Ishikawa (cell line): ENCODE results near the gene ZNF536.

ENCODE experiments used
- CEBPB ChIP-seq: IDR thresholded peaks from 2 replicates; pipeline ENCODE4 v1.6.1; 2012
- CREB1 ChIP-seq: IDR thresholded peaks from 2 replicates; pipeline ENCODE4 v1.6.1; 2012; ENCODE audit warnings: low read depth
- EGR1 ChIP-seq: IDR thresholded peaks from 2 replicates; pipeline ENCODE4 v1.6.1; 2012
- EP300 ChIP-seq: IDR thresholded peaks from 2 replicates; pipeline ENCODE4 v1.6.1; 2012; ENCODE audit warnings: borderline replicate concordance
- FOXM1 ChIP-seq: IDR thresholded peaks from 2 replicates; pipeline ENCODE4 v1.6.1; 2012; ENCODE audit warnings: low read depth, borderline replicate concordance
- NFIC ChIP-seq: IDR thresholded peaks from 2 replicates; pipeline ENCODE4 v1.6.1; 2012
- RAD21 ChIP-seq: IDR thresholded peaks from 2 replicates; pipeline ENCODE4 v1.6.1; 2012; ENCODE audit warnings: low read depth
- TAF1 ChIP-seq: IDR thresholded peaks from 2 replicates; pipeline ENCODE4 v1.6.1; 2012; ENCODE audit warnings: low read depth, mild to moderate bottlenecking
- TCF12 ChIP-seq: IDR thresholded peaks from 2 replicates; pipeline ENCODE4 v1.6.1; 2012; ENCODE audit warnings: low read depth
- TEAD4 ChIP-seq: IDR thresholded peaks from 2 replicates; pipeline ENCODE4 v1.6.1; 2012
- YY1 ChIP-seq: IDR thresholded peaks from 2 replicates; pipeline ENCODE4 v1.6.1; 2012; ENCODE audit warnings: low read depth
- ZBTB7A ChIP-seq: IDR thresholded peaks from 2 replicates; pipeline ENCODE4 v1.6.1; 2012; ENCODE audit warnings: low read depth
- TF ChIP-seq, protein P1 (sequence below): IDR thresholded peaks from 2 replicates; pipeline ENCODE4 v1.6.1; 2012; ENCODE audit warnings: low read depth, mild to moderate bottlenecking
- TF ChIP-seq, protein P2 (sequence below): IDR thresholded peaks from 2 replicates; pipeline ENCODE4 v1.6.1; 2012
- TF ChIP-seq, protein P3 (sequence below): IDR thresholded peaks from 2 replicates; pipeline ENCODE4 v1.6.1; 2012

The ZNF536 gene

DNA sequence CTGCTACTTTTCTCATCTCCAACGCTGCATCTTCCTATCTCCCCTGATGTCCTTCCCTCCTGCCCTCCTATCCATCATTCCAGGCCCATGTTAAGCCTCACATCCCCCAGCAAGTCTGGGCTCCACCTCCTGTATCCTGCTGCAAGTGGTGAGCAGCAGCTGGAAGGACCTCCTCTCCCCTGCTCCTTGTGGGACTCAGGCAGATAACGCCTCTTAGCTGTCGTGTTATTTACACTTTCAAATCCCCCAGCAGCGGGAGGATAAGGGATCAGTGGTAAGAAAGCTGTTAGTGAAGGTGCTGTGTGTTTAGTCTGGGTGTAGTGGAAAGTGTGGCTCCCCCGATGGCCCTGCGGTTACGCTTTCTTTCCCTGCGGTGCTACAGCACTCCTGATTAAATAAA lies 211.9 kb downstream of the ZNF536 start:
- TF ChIP-seq EP300 (no peak), RAD21 (no peak), NFIC (no peak), TAF1 (no peak), CREB1 (no peak), FOXM1 (no peak), TEAD4 (no peak)
- TF ChIP-seq, protein P1, sequence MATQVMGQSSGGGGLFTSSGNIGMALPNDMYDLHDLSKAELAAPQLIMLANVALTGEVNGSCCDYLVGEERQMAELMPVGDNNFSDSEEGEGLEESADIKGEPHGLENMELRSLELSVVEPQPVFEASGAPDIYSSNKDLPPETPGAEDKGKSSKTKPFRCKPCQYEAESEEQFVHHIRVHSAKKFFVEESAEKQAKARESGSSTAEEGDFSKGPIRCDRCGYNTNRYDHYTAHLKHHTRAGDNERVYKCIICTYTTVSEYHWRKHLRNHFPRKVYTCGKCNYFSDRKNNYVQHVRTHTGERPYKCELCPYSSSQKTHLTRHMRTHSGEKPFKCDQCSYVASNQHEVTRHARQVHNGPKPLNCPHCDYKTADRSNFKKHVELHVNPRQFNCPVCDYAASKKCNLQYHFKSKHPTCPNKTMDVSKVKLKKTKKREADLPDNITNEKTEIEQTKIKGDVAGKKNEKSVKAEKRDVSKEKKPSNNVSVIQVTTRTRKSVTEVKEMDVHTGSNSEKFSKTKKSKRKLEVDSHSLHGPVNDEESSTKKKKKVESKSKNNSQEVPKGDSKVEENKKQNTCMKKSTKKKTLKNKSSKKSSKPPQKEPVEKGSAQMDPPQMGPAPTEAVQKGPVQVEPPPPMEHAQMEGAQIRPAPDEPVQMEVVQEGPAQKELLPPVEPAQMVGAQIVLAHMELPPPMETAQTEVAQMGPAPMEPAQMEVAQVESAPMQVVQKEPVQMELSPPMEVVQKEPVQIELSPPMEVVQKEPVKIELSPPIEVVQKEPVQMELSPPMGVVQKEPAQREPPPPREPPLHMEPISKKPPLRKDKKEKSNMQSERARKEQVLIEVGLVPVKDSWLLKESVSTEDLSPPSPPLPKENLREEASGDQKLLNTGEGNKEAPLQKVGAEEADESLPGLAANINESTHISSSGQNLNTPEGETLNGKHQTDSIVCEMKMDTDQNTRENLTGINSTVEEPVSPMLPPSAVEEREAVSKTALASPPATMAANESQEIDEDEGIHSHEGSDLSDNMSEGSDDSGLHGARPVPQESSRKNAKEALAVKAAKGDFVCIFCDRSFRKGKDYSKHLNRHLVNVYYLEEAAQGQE = no peak

DNA sequence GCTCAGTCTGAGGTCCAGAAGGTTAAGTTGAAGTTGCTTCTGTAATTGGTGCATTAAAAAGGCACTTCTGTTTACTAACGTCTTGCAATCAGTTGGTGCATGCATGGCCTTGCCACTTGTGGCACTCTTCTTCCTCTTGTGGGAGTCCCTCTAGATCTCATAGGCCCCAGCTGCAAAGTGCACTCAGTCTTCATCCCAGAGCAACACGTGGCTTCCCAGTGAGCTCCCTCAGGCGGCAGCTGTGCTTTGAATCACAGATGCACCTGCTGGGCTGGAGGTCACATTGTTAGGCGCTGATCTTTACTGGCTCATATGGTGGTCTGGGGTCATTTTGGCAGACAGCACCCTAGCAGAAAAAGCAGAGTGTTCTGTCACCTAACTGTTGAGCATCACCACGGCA lies 215.7 kb downstream of the ZNF536 start:
- TF ChIP-seq EGR1 = no peak
- TF ChIP-seq YY1 = no peak
- no peak for TF ChIP-seq FOXM1
- TF ChIP-seq, protein P2, sequence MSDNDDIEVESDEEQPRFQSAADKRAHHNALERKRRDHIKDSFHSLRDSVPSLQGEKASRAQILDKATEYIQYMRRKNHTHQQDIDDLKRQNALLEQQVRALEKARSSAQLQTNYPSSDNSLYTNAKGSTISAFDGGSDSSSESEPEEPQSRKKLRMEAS = no peak
- no peak for TF ChIP-seq EP300
- TF ChIP-seq TAF1 = no peak
- TF ChIP-seq, protein P1 = no peak
- TF ChIP-seq ZBTB7A = no peak

DNA sequence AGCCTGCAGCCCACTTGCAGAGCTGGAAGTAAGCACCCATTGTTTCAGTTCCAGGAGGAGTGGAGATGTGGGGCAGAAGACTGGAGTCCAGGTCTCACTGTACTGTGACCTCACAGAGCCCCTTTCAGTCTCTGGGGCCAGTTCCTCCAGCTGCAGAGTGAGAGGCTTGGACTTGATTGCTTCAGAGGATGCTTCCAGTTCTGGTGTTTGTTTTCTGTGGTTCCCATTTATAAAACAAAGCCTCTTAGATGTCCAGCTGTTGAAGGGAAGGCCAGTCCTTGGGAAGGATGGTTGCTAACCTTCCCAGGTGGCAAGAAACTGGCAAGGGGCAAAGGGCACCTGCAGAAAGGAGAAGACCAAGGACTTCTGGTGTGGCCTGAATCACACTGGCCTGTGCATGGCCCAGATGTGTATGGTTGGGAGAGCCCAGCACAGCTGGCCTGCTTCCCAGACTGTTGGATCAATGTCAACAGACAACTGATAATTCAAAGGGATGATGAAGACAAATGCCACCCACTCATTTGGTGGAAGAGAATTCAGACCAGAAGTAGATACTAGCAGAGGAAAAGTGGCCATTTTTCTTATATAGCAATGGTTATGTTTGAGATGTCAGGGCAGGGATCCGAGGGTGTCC lies 218.5 kb downstream of the ZNF536 start:
- TF ChIP-seq RAD21 (no peak), NFIC (no peak), YY1 (no peak), ZBTB7A (no peak), CEBPB (no peak), TCF12 (no peak)
- TF ChIP-seq, protein P1 = no peak
- TF ChIP-seq, protein P2 = no peak
- TF ChIP-seq, protein P3, sequence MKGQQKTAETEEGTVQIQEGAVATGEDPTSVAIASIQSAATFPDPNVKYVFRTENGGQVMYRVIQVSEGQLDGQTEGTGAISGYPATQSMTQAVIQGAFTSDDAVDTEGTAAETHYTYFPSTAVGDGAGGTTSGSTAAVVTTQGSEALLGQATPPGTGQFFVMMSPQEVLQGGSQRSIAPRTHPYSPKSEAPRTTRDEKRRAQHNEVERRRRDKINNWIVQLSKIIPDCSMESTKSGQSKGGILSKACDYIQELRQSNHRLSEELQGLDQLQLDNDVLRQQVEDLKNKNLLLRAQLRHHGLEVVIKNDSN = no peak

DNA sequence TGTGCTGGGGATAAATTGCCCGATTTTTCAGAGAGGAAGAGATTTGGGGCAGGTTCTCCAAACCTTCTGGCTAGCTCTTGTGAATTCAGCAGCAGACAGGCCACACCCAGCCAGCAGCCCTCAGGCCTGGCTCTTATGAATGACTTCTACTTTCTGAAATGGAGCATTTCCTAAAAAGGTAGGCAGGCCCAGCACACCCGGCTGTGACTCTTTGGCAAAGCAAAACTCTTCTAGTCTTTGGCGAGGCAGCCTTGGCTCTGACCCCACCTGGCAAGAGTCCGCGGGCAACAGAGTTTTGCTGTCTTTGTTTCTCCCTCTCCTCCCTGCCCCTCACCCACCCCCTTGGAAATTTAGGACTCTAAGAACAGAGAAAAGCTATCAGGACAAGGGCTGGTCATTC lies 221.2 kb downstream of the ZNF536 start:
- TF ChIP-seq CREB1 (no peak), EGR1 (no peak), YY1 (no peak), TEAD4 (no peak)

DNA sequence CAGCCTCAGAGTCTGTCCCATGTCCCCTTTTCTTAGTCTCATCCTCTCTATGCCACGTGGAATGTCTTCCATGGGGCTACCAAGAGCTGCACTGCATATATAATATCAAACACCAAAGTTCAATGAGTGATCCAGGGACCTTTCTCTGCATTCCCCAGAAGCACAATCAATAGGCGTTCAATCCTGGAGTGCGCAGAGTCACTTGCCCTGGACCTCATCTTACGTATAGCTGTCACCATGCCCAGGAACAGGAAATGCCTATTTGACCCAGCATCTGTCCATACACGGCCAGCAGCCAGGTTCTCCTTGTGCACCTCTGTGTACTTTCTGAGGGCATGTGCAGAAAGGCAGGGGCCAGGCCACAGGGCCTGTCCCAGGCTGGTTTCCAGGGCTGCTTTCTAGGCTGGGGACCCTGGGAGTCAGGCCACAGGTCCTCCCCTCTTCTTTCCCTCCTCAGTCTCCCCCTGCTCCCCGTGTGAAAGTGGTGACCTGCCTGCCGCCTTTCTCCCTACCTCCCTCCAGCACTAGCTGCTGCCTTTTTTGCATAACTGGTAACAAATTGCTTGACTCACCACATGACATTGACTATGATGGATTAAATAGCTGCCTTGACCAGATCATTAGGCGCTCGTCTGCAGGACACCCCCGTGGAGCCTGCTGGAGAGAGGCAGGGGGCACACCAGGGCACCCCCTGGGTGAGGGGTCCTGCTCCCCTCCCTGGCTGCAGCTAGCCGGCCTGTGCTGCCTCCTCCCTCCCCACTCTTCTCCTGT lies 222.0 kb downstream of the ZNF536 start:
- no peak for TF ChIP-seq CEBPB
- TF ChIP-seq, protein P3 = no peak
- no peak for TF ChIP-seq CREB1
- TF ChIP-seq EP300 = no peak
- TF ChIP-seq EGR1 = no peak
- TF ChIP-seq, protein P2 = no peak
- TF ChIP-seq YY1 = no peak
- TF ChIP-seq TAF1 = no peak
- TF ChIP-seq, protein P1 = no peak
- TF ChIP-seq ZBTB7A = no peak
- no peak for TF ChIP-seq RAD21
- TF ChIP-seq FOXM1 = no peak
- no peak for TF ChIP-seq TEAD4
- no peak for TF ChIP-seq TCF12
- TF ChIP-seq NFIC = no peak
